Nephron progenitor cell (in vitro differentiated cells): ENCODE results near the gene MYH10.
"Not testable (repeated sequence)": the region's sequence is repeated elsewhere in the genome, so short reads cannot be mapped to it uniquely, and the experiment has no call there.

Experiments
- DNase-seq: peaks from one replicate; pipeline ENCODE4 v3.0.0; 2021
- H3K27ac Mint-ChIP-seq: 2 replicates; pipeline ENCODE4 v1.8.0; 2021; ENCODE audit warnings: mild to moderate bottlenecking, moderate library complexity, mixed read lengths
- H3K27me3 Mint-ChIP-seq: 2 replicates; pipeline ENCODE4 v1.8.0; 2021; ENCODE audit warnings: mild to moderate bottlenecking, low read depth, mixed read lengths; ENCODE audit not compliant: poor library complexity
- H3K36me3 Mint-ChIP-seq: 2 replicates; pipeline ENCODE4 v1.8.0; 2021; ENCODE audit warnings: low read depth, mixed read lengths
- H3K4me1 Mint-ChIP-seq: 2 replicates; pipeline ENCODE4 v1.8.0; 2021; ENCODE audit warnings: mixed read lengths
- H3K4me3 Mint-ChIP-seq: 2 replicates; pipeline ENCODE4 v1.8.0; 2021; ENCODE audit warnings: mild to moderate bottlenecking, moderate library complexity, mixed read lengths
- H3K9me3 Mint-ChIP-seq: 2 replicates; pipeline ENCODE4 v1.8.0; 2021; ENCODE audit warnings: mild to moderate bottlenecking, moderate library complexity, mixed read lengths
- CTCF ChIP-seq: fragments of 200-600 bp; sonication (generic); IDR thresholded peaks from 2 replicates; pipeline ENCODE4 v1.5.0; 2021; ENCODE audit warnings: antibody characterized with exemption

MYH10 gene

DNA sequence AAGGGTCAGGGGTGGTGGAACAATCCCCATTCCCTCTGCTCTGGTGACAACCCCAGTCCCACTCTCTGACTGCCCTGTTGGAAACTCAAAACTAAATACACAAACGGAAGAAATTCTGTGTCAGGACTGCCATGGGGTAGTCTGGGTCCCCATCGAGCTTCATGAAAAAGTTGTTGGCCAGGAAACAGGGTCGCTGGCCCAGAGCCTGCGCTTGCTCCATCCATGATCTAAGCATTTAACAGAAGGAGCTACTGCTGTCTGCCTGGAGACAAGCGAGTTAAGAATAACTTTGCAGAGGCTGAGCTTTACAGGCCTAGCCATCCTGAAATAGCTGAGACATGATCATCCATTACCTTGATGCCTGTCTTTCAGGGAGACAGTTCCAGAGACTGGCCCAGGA lies 32.4 kb upstream of the MYH10 start:
- Mint-ChIP-seq H3K4me1 (peaks cover 41% of the 10 kb centered on the region), H3K9me3 (peaks cover 4% of the 10 kb centered on the region), H3K27me3 (peaks cover 16% of the 10 kb centered on the region), H3K36me3 (no peaks in the 10 kb centered on the region), H3K4me3 (no peak overlapping the region), H3K27ac (peak overlapping the region; percentile 93)
- DNase-seq = no peak
- TF ChIP-seq CTCF = no peak

DNA sequence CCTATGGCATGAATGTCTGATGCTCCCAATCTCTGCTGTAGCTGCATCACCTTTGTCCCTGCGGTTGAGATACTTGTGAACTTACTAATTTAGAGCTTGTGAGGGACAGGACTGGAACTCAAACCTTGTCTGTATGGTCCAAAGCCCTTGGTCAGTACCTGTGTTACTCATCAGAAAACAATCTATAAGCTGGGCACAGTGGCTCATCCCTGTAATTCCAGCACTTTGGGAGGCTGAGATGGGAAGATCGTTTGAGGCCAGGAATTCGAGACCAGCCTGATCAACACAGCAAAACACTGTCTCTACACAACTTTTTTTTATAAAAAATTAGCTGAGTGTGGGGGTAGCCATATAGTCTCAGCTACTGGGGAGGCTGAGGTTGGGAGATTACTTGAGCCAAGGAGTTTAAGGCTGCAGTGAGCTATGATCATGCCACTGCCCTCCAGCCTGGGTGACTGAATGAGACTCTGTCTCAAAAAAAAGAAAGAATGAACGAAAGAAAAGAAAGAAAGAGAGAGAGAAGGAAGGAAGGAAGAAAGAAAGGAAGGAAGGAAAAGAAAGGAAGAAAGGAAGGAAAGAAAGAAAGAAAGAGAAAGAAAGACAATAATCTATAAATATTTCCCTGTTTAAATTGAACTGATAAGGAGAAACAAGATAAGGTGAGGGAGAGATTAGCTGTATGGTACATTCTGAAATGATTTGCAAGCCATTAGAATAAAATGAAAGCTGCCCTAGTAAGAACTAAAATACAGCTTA lies 31.7 kb upstream of the MYH10 start:
- Mint-ChIP-seq H3K4me1 (peaks cover 41% of the 10 kb centered on the region), H3K4me3 (no peak overlapping the region), H3K27ac (peak overlapping the region; percentile 93), H3K36me3 (peaks cover 5% of the 10 kb centered on the region), H3K27me3 (peaks cover 16% of the 10 kb centered on the region), H3K9me3 (peaks cover 11% of the 10 kb centered on the region)
- TF ChIP-seq CTCF = no peak
- no peak for DNase-seq

DNA sequence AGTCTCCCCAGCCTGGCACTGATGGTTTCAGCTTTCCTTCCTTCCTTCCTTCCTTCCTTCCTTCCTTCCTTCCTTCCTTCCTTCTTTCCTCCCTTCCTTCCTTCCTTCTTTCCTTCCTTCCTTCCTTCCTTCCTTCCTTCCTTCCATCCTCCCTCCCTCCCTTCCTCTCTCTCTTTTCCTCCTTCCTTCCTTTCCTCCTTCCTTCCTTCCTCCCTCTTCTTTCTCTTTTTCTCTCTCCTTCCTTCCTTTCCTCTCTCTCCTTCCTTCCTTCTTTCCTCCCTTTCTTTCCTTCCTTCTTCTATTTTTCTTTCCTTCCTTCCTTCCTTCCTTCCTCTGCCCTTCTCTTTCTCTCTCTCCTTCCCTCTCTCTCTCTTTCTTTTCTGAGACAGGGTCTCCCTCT lies 30.2 kb upstream of the MYH10 start:
- H3K4me1 Mint-ChIP-seq = peaks cover 43% of the 10 kb centered on the region
- DNase-seq, H3K4me3 Mint-ChIP-seq: not testable (repeated sequence)
- H3K27ac Mint-ChIP-seq = peak overlapping the region; percentile 11
- H3K27me3 Mint-ChIP-seq = peaks cover 16% of the 10 kb centered on the region
- peaks cover 11% of the 10 kb centered on the region for H3K36me3 Mint-ChIP-seq
- peaks cover 26% of the 10 kb centered on the region for H3K9me3 Mint-ChIP-seq

DNA sequence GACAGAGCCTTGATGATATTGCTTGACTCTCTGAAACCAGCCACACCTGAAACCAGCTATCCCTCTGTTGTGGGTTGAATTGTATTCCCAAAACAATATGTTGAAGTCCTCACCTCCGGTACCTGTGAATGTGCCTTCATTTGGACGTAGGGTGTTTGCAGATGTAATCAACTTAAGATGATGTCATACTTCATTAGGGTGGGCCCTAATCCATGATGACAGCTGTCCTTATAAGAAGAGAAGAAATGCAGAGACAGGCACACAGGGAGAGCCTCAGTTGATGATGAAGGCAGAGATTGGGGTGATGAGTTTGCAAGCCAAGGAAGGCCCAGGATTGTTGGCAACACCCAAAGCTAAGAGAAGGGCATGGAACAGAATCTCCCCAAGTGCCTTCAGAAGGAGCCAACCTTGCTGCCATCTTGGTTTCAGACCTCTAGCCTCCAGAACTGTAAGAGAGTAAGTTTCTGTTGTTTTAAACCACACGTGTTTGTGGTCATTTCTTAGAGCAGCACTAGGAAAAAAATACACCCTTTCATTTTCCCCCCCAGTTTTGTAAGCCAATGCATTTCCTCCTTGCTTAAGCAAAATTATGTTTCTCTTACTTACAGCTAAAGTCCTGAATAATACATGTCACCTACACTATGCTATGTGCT lies 29.4 kb upstream of the MYH10 start:
- no peak for TF ChIP-seq CTCF
- no peak for DNase-seq
- Mint-ChIP-seq H3K27me3 (peaks cover 16% of the 10 kb centered on the region), H3K36me3 (peaks cover 11% of the 10 kb centered on the region), H3K27ac (no peak overlapping the region), H3K4me3 (no peak overlapping the region), H3K4me1 (peaks cover 35% of the 10 kb centered on the region), H3K9me3 (peaks cover 29% of the 10 kb centered on the region)

DNA sequence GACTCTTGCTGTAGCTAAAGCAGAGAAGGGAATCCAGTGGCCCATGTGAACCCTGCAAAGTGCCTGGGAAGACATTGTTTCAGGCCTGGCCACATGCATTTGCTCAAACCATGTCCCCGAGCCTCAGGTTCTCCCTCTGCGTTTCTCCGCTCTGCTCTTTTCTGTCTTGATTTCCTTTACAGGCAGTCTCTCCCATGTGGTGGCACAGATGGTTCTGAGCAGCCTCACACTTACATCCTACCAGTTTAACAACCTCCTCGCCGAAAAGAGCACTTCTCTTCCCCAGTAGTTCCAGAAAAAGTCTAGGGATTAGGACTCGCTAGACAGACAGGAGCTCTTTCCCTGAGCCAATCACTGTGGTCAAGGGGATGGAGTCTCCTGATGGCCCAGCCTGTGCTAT lies 28.3 kb upstream of the MYH10 start:
- H3K27ac Mint-ChIP-seq = no peak overlapping the region
- peaks cover 16% of the 10 kb centered on the region for H3K27me3 Mint-ChIP-seq
- H3K4me3 Mint-ChIP-seq = no peak overlapping the region
- H3K9me3 Mint-ChIP-seq = peaks cover 36% of the 10 kb centered on the region
- DNase-seq = no peak
- peaks cover 11% of the 10 kb centered on the region for H3K36me3 Mint-ChIP-seq
- TF ChIP-seq CTCF = no peak
- H3K4me1 Mint-ChIP-seq = peaks cover 26% of the 10 kb centered on the region

- Mint-ChIP-seq H3K36me3 (peaks cover 11% of the 10 kb centered on the region), H3K4me1 (peaks cover 5% of the 10 kb centered on the region), H3K9me3 (peaks cover 36% of the 10 kb centered on the region), H3K27me3 (peaks cover 10% of the 10 kb centered on the region), H3K27ac (no peak overlapping the region), H3K4me3 (no peak overlapping the region)
- TF ChIP-seq CTCF = no peak
- no peak for DNase-seq
Observed at GRCh38 chr17:8656693-8657092, 26.2 kb upstream of the MYH10 start.
